H1 (cell line): ENCODE results near the gene SLC25A42. TPM values are rescaled to one million over a fixed set of nuclear protein-coding genes. Genes with fewer than 3 reads are reported as not detected.

Source experiments
- CTCF ChIA-PET: fragments of 300-600 bp; sonication (Branson Sonifier 250); formaldehyde crosslinking; loops from one replicate; lab custom pipeline; 2021; ENCODE audit not compliant: partially characterized antibody; lab: Charles Lee
- POLR2A ChIA-PET: fragments of 300-600 bp; sonication (Branson Sonifier 250); formaldehyde crosslinking; loops from one replicate; lab custom pipeline; 2021; ENCODE audit warnings: inconsistent platforms; ENCODE audit not compliant: partially characterized antibody; lab: Charles Lee
- DNase-seq, 2 experiments: peaks; one replicate each; pipeline versions ENCODE4 v3.0.0 to v3.0.0-alpha.2; 2010 to 2022; ENCODE audit warnings: low spot score in 2 of 2, low read depth in 1 of 2, mixed read lengths in 1 of 2
- FAIRE-seq: peaks from 2 replicates; lab custom pipeline; 2011; peaks lifted over from hg19 to GRCh38; lab: Jason Lieb, UNC
- H2AFZ ChIP-seq: 2 replicates; pipeline ENCODE4 v1.8.1; 2012; ENCODE audit warnings: low read length, inconsistent platforms
- H2AK5ac ChIP-seq: 2 replicates; pipeline ENCODE4 v1.6.1; 2013; ENCODE audit warnings: low read depth, low read length
- H2BK120ac ChIP-seq: replicated peaks from 2 replicates; pipeline ENCODE3; 2013; ENCODE audit warnings: low read depth, low read length, inconsistent platforms
- H2BK12ac ChIP-seq: 2 replicates; pipeline ENCODE4 v1.6.1; 2013; ENCODE audit warnings: low read depth, low read length
- H2BK15ac ChIP-seq: 2 replicates; pipeline ENCODE4 v1.6.1; 2013; ENCODE audit warnings: low read length
- H2BK20ac ChIP-seq: 2 replicates; pipeline ENCODE4 v1.6.1; 2013; ENCODE audit warnings: low read length
- H2BK5ac ChIP-seq: 2 replicates; pipeline ENCODE4 v1.6.1; 2013; ENCODE audit warnings: low read depth, low read length
- H3K14ac ChIP-seq: 2 replicates; pipeline ENCODE4 v1.6.1; 2013; ENCODE audit warnings: inconsistent platforms; ENCODE audit not compliant: insufficient read length
- H3K18ac ChIP-seq: 2 replicates; pipeline ENCODE4 v1.6.1; 2013; ENCODE audit warnings: low read length; ENCODE audit errors: extremely low read depth
- H3K23ac ChIP-seq: 2 replicates; pipeline ENCODE4 v1.6.1; 2013; ENCODE audit warnings: inconsistent platforms; ENCODE audit not compliant: insufficient read length
- H3K23me2 ChIP-seq: 2 replicates; pipeline ENCODE4 v1.6.1; 2013; ENCODE audit warnings: low read depth, low read length
- H3K27ac ChIP-seq: 2 replicates; pipeline ENCODE4 v1.6.1; 2011; ENCODE audit warnings: low read depth, low read length, inconsistent platforms
- H3K27me3 ChIP-seq, 4 experiments: replicated peaks in 1 of 4; 1 replicate in 1 of 4; 2 replicates in 3 of 4; pipeline versions ENCODE4 v1.6.1 to v1.8.1; 2011 to 2013; ENCODE audit warnings: low read length in 3 of 4, mild to moderate bottlenecking in 3 of 4, inconsistent platforms in 2 of 4, mixed read lengths in 2 of 4, moderate library complexity in 1 of 4; ENCODE audit not compliant: control insufficient read depth in 3 of 4, insufficient read depth in 3 of 4; ENCODE audit errors: extremely low read depth in 1 of 4
- H3K36me3 ChIP-seq, 4 experiments: 2 replicates each; pipeline versions ENCODE4 v1.6.1 to v1.8.1; 2011 to 2013; ENCODE audit warnings: mild to moderate bottlenecking in 4 of 4, low read length in 3 of 4, moderate library complexity in 2 of 4, control low read depth in 1 of 4, inconsistent platforms in 1 of 4; ENCODE audit not compliant: insufficient read depth in 4 of 4, control insufficient read depth in 2 of 4
- H3K4ac ChIP-seq: replicated peaks from 2 replicates; pipeline ENCODE3; 2013; ENCODE audit warnings: low read length, low read depth, mixed read lengths, inconsistent platforms; ENCODE audit not compliant: insufficient read length
- H3K4me1 ChIP-seq, 4 experiments: replicated peaks in 1 of 4; 1 replicate in 1 of 4; 2 replicates in 3 of 4; pipeline versions ENCODE4 v1.6.1 to v1.8.1; 2011 to 2013; ENCODE audit warnings: low read length in 3 of 4, inconsistent platforms in 2 of 4, mixed read lengths in 1 of 4; ENCODE audit not compliant: insufficient read depth in 4 of 4, control insufficient read depth in 3 of 4
- H3K4me2 ChIP-seq, 2 experiments: 2 replicates each; pipeline versions ENCODE4 v1.6.1 to v1.8.1; 2011 to 2013; ENCODE audit warnings: low read depth in 2 of 2, low read length in 2 of 2, control low read depth in 1 of 2, inconsistent platforms in 1 of 2, mild to moderate bottlenecking in 1 of 2; ENCODE audit not compliant: insufficient read depth in 1 of 2
- H3K4me3 ChIP-seq, 4 experiments: fragments of 200-600, 300-600 bp in 1 of 4; sonication (generic), shearing (Covaris generic), sonication (Bioruptor Twin) in 1 of 4; 2 replicates each; pipeline versions ENCODE4 v1.5.1 to v1.8.1; 2011 to 2016; ENCODE audit warnings: low read length in 4 of 4, low read depth in 3 of 4, control low read depth in 2 of 4, inconsistent platforms in 2 of 4, mild to moderate bottlenecking in 2 of 4, mixed read lengths in 1 of 4, moderate library complexity in 1 of 4; ENCODE audit not compliant: insufficient read depth in 2 of 4; ENCODE audit errors: extremely low read depth in 1 of 4
- H3K56ac ChIP-seq: replicated peaks from 2 replicates; pipeline ENCODE3; 2013; ENCODE audit warnings: low read depth, mild to moderate bottlenecking, mixed read lengths, low read length, inconsistent platforms; ENCODE audit not compliant: insufficient read length
- H3K79me1 ChIP-seq: 2 replicates; pipeline ENCODE4 v1.6.1; 2013; ENCODE audit warnings: low read depth, low read length, control low read depth
- H3K79me2 ChIP-seq, 2 experiments: 2 replicates each; pipeline versions ENCODE4 v1.6.1 to v1.8.1; 2012 to 2013; ENCODE audit warnings: low read length in 2 of 2, mild to moderate bottlenecking in 2 of 2, inconsistent platforms in 1 of 2; ENCODE audit not compliant: insufficient read depth in 2 of 2, control insufficient read depth in 1 of 2
- H3K9ac ChIP-seq, 4 experiments: replicated peaks in 1 of 4; 1 replicate in 1 of 4; 2 replicates in 3 of 4; pipeline versions ENCODE4 v1.6.1 to v1.8.1; 2011 to 2013; ENCODE audit warnings: low read depth in 3 of 4, low read length in 3 of 4, control low read depth in 2 of 4, mild to moderate bottlenecking in 2 of 4, moderate library complexity in 2 of 4, inconsistent platforms in 1 of 4; ENCODE audit errors: extremely low read depth in 1 of 4
- H3K9me3 ChIP-seq, 2 experiments: 2 replicates each; pipeline versions ENCODE4 v1.6.1 to v1.8.1; 2012 to 2013; ENCODE audit warnings: mild to moderate bottlenecking in 2 of 2, moderate library complexity in 2 of 2, control low read depth in 1 of 2, inconsistent platforms in 1 of 2, low read depth in 1 of 2, low read length in 1 of 2, mixed read lengths in 1 of 2; ENCODE audit not compliant: insufficient read depth in 2 of 2
- H4K20me1 ChIP-seq, 2 experiments: replicated peaks in 1 of 2; 2 replicates each; pipeline versions ENCODE3 to v1.8.1; 2011 to 2013; ENCODE audit warnings: inconsistent platforms in 2 of 2, low read length in 2 of 2, mild to moderate bottlenecking in 1 of 2; ENCODE audit not compliant: insufficient read depth in 2 of 2, control insufficient read depth in 1 of 2
- H4K5ac ChIP-seq: 2 replicates; pipeline ENCODE4 v1.6.1; 2013; ENCODE audit warnings: low read length, low read depth, mixed read lengths, inconsistent platforms; ENCODE audit not compliant: insufficient read length
- H4K8ac ChIP-seq: 2 replicates; pipeline ENCODE4 v1.8.0; 2013; ENCODE audit warnings: mild to moderate bottlenecking, moderate library complexity, low read length, inconsistent platforms; ENCODE audit not compliant: insufficient read depth; ENCODE audit errors: extremely low read depth
- H4K91ac ChIP-seq: replicated peaks from 2 replicates; pipeline ENCODE3; 2013; ENCODE audit warnings: low read length, mixed read lengths, inconsistent platforms; ENCODE audit not compliant: insufficient read length
- BACH1 ChIP-seq: IDR thresholded peaks from 2 replicates; pipeline ENCODE4 v1.6.1; 2012; ENCODE audit warnings: low read length, improper control_type of control experiment
- BCL11A ChIP-seq, 2 experiments: IDR thresholded peaks; one replicate each; pipeline ENCODE4 v1.6.1; 2011; ENCODE audit warnings: low read depth in 2 of 2, low read length in 2 of 2, mild to moderate bottlenecking in 2 of 2
- GTF2F1 ChIP-seq: IDR thresholded peaks from 2 replicates; pipeline ENCODE4 v1.6.1; 2012; ENCODE audit warnings: low read depth, low read length, improper control_type of control experiment, borderline replicate concordance
- JUND ChIP-seq: IDR thresholded peaks from 2 replicates; pipeline ENCODE4 v1.6.1; 2011; ENCODE audit warnings: mild to moderate bottlenecking, improper control_type of control experiment, low read length
- POLR2A ChIP-seq, 2 experiments: IDR thresholded peaks; 1 replicate in 1 of 2; 2 replicates in 1 of 2; pipeline ENCODE4 v1.6.1; 2011; ENCODE audit warnings: low read depth in 2 of 2, low read length in 2 of 2, mild to moderate bottlenecking in 2 of 2; ENCODE audit errors: control extremely low read depth in 1 of 2
- POU5F1 ChIP-seq: IDR thresholded peaks from 2 replicates; pipeline ENCODE4 v1.6.1; 2011; ENCODE audit warnings: low read depth, mild to moderate bottlenecking, low read length, moderate library complexity
- TAF1 ChIP-seq: IDR thresholded peaks from 2 replicates; pipeline ENCODE4 v1.6.1; 2011; ENCODE audit warnings: mild to moderate bottlenecking, low read depth, low read length
- TBP ChIP-seq: IDR thresholded peaks from 2 replicates; pipeline ENCODE4 v1.6.1; 2011; ENCODE audit warnings: low read depth, low read length, improper control_type of control experiment
- WGBS, 2 experiments: shearing (Covaris generic) in 1 of 2; methylation state at CpG; one replicate each; pipeline versions ENCODE4 v1.1.6 to v1.1.7; 2013 to 2015; ENCODE audit warnings: low lambda C conversion rate in 2 of 2, mixed read lengths in 2 of 2, inconsistent platforms in 1 of 2, low coverage in 1 of 2, missing lambda C conversion rate in 1 of 2; ENCODE audit not compliant: insufficient replicate concordance in 2 of 2, insufficient coverage in 1 of 2, insufficient read length in 1 of 2; ENCODE audit errors: extremely low coverage in 1 of 2, missing lambda C conversion rate in 1 of 2; 5-methylcytosine and 5-hydroxymethylcytosine counted together
- polyA plus RNA-seq, 7 experiments: library from polyadenylated mRNA; depleted of rRNA in 3 of 7; stranded (reverse) in 5 of 7; unstranded in 2 of 7; fragments of >200 nt in 5 of 7; fragments of 200-250 nt in 2 of 7; gene quantifications; 1 replicate in 5 of 7; 2 replicates in 1 of 7; 4 replicates in 1 of 7; pipeline versions ENCODE4 v1.2.1 to v1.2.3, GENCODE V29; 2011 to 2013; ENCODE audit warnings: missing spikeins in 2 of 7, mixed read lengths in 2 of 7
- total RNA-seq: library from RNA; stranded (reverse); fragmentation: NEBNext Ultra II Directional; extraction: Animal tissue kit (Norgen Biotek cat#: 25700); gene quantifications from 2 replicates; pipeline ENCODE4 v1.2.1, GENCODE V29; 2021
- TF ChIP-seq, protein P1 (sequence below): IDR thresholded peaks from 2 replicates; pipeline ENCODE4 v1.6.1; 2012; ENCODE audit warnings: inconsistent platforms
- TF ChIP-seq, protein P2 (sequence below): IDR thresholded peaks from 2 replicates; pipeline ENCODE4 v1.6.1; 2012; ENCODE audit warnings: low read length, inconsistent platforms
- TF ChIP-seq, protein P3 (sequence below): IDR thresholded peaks from 2 replicates; pipeline ENCODE4 v1.6.1; 2012; ENCODE audit warnings: inconsistent platforms

Gene SLC25A42
- total and polyA plus RNA-seq, 2 of the 8 experiments (the other 6 are each of a cell fraction or from before 2014, with no cell fraction given) = 5.9 to 6.2 TPM

DNA sequence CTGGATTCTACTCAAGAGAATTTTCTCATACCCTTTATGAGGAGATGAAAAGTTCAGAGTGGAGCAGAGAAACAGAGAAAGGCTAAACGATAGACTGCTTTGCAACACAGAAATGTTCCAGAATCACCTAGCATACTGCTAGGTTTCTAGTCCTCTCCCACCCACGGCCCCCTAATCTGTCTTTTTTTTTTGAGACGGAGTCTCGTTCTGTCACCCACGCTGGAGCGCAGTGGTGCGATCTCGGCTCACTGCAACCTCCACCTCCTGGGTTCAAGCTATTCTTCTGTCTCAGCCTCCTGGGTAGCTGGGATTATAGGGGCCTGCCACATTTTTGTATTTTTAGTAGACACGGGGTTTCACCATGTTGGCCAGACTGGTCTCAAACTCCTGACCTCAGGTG lies 35.3 kb upstream of the SLC25A42 start:
- no peak overlapping the region for H3K14ac ChIP-seq
- H3K4me3 ChIP-seq = no peak overlapping the region
- POLR2A ChIA-PET = no interaction called here
- peaks cover 3% of the 10 kb centered on the region; the same call in 1 of the 2 replicates for H3K23me2 ChIP-seq
- CTCF ChIA-PET = interaction anchor here (0.6 to 0.7 kb wide), 4 partner anchors 11 to 793 kb away, joined by 3 to 5 read pairs (median 3); no protein-coding TSS in a partner anchor
- no peak overlapping the region for H3K27ac ChIP-seq
- 98% methylated on average over 9 of the region's 9 CpGs; no CpG with 5 or more reads in 1 of the 2 experiments for WGBS, 2 experiments
- no peak overlapping the region for H2BK20ac ChIP-seq
- H3K4me1 ChIP-seq = peaks cover 0 to 3% (median 3%) of the 10 kb centered on the region in 4 experiments; a peak in 3 of 7 replicates
- H4K20me1 ChIP-seq = peaks cover 13 to 18% of the 10 kb centered on the region in 2 experiments
- no peak overlapping the region for H3K23ac ChIP-seq
- no peak overlapping the region for H4K91ac ChIP-seq
- no peak overlapping the region for H2AK5ac ChIP-seq
- H3K4me2 ChIP-seq = no peak overlapping the region
- no peak overlapping the region for H4K8ac ChIP-seq
- no peak overlapping the region for H2BK15ac ChIP-seq
- H4K5ac ChIP-seq = no peak overlapping the region
- no peak for TF ChIP-seq POU5F1
- TF ChIP-seq, protein P1, sequence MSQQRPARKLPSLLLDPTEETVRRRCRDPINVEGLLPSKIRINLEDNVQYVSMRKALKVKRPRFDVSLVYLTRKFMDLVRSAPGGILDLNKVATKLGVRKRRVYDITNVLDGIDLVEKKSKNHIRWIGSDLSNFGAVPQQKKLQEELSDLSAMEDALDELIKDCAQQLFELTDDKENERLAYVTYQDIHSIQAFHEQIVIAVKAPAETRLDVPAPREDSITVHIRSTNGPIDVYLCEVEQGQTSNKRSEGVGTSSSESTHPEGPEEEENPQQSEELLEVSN = no peak
- no peak for TF ChIP-seq BCL11A (IDR thresholded peaks at IDR 0.05; ENCODE audit: low read depth in 2 of 2, low read length in 2 of 2)
- TF ChIP-seq TAF1 = no peak
- TF ChIP-seq JUND = no peak
- TF ChIP-seq, protein P2, sequence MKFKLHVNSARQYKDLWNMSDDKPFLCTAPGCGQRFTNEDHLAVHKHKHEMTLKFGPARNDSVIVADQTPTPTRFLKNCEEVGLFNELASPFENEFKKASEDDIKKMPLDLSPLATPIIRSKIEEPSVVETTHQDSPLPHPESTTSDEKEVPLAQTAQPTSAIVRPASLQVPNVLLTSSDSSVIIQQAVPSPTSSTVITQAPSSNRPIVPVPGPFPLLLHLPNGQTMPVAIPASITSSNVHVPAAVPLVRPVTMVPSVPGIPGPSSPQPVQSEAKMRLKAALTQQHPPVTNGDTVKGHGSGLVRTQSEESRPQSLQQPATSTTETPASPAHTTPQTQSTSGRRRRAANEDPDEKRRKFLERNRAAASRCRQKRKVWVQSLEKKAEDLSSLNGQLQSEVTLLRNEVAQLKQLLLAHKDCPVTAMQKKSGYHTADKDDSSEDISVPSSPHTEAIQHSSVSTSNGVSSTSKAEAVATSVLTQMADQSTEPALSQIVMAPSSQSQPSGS = no peak
- no peak for TF ChIP-seq BACH1
- TF ChIP-seq TBP = no peak
- TF ChIP-seq, protein P3, sequence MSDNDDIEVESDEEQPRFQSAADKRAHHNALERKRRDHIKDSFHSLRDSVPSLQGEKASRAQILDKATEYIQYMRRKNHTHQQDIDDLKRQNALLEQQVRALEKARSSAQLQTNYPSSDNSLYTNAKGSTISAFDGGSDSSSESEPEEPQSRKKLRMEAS = no peak
- TF ChIP-seq POLR2A (IDR thresholded peaks at IDR 0.05; ENCODE audit: control extremely low read depth in 1 of 2, low read depth in 2 of 2, low read length in 2 of 2) = no peak
- no peak for TF ChIP-seq GTF2F1
- H3K18ac ChIP-seq = no peak overlapping the region
- no peak overlapping the region for H3K4ac ChIP-seq
- no peak overlapping the region for H3K56ac ChIP-seq
- H3K79me1 ChIP-seq = peaks cover 9% of the 10 kb centered on the region; the same call in 1 of the 2 replicates
- peaks cover 0 to 29% of the 10 kb centered on the region in 2 experiments; a peak in 2 of 4 replicates for H3K79me2 ChIP-seq
- H2AFZ ChIP-seq = no peak overlapping the region
- H3K9ac ChIP-seq = no peak overlapping the region
- no peaks in the 10 kb centered on the region for H3K27me3 ChIP-seq
- no peak for FAIRE-seq
- H2BK5ac ChIP-seq = no peak overlapping the region
- H3K36me3 ChIP-seq = peaks cover 29 to 64% (median 48%) of the 10 kb centered on the region in 4 experiments
- no peak for DNase-seq
- H2BK120ac ChIP-seq = no peak overlapping the region
- no peak overlapping the region for H2BK12ac ChIP-seq
- H3K9me3 ChIP-seq = no peaks in the 10 kb centered on the region
